HG02798 (cell line): Measurements from ENCODE around the gene MAGEA8.
"Not testable (repeated sequence)": the region's sequence is repeated elsewhere in the genome, so short reads cannot be mapped to it uniquely, and the experiment has no call there.

Experiments used
- ATAC-seq: cut with Tn5 transposase; IDR thresholded peaks from one replicate; pipeline ENCODE4 v1.9.1; 2021; ENCODE audit warnings: mild to moderate bottlenecking; ENCODE audit not compliant: unreplicated experiment, poor library complexity

MAGEA8 gene, protein sequence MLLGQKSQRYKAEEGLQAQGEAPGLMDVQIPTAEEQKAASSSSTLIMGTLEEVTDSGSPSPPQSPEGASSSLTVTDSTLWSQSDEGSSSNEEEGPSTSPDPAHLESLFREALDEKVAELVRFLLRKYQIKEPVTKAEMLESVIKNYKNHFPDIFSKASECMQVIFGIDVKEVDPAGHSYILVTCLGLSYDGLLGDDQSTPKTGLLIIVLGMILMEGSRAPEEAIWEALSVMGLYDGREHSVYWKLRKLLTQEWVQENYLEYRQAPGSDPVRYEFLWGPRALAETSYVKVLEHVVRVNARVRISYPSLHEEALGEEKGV

DNA sequence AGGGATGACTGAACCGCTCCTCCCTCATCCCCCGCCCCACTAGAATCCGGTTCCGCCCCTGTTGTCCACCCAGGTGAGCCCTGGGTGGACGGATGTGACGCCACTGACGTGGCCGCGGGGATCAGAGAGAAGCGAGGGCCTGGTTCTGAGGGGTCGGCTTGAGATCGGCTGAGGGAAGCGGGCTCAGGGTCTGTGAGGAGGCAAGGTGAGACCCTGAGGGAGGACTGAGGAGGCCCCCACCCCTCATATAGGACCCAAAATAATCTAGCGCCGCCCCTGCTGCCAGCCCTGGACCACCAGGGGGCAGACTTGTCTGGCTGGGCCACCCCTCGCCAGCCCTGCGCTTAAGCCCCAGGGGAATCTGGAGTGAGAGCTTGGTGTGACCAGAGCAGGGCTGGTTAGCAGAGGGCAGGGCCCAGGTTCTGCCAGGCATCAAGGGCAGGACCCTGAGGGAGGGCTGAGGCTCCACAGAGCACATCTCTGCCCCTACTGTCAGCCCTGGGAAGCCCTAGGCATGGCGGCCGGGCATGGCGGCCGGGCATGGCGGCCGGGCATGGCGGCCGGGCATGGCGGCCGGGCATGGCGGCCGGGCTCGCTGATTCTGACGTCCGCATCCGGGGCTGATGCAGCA is at the start of gene MAGEA8:
TSS of gene MAGEA8 (plus strand) at position 103 of the 631 bp plus-strand sequence. CDS start 3,090 bp downstream, outside the sequence.
- ATAC-seq = no peak

- no peak for ATAC-seq
Observed at GRCh38 chrX:149831473-149831872, 49.5 kb upstream of the MAGEA8 start.

GRCh38 chrX:149836728-149837127 is 44.3 kb upstream of the MAGEA8 start:
- not testable (repeated sequence) for ATAC-seq

GRCh38 chrX:149837167-149837566 is 43.8 kb upstream of the MAGEA8 start:
- ATAC-seq = no peak

- ATAC-seq = peak; percentile 86
Observed at GRCh38 chrX:149837639-149838038, 43.3 kb upstream of the MAGEA8 start.

DNA sequence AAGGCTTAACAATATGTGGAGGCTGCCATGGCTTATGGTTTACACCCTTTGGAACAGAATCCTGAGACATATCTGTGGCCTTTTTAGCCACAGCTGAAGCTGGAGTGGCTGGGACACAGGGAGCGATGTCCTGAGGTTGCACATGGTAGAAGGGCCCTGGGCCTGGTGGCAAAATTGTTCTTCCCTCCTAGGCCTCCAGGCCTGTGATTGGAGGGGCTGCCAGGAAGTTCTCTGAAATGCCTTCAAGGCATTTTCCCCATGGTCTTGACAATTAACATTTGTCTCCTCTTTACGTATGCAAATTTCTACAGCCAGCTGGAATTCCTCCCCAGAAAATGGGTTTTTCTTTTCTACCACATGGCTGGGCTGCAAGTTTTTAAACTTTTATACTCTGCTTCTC is 39.1 kb upstream of the MAGEA8 start:
- no peak for ATAC-seq

DNA sequence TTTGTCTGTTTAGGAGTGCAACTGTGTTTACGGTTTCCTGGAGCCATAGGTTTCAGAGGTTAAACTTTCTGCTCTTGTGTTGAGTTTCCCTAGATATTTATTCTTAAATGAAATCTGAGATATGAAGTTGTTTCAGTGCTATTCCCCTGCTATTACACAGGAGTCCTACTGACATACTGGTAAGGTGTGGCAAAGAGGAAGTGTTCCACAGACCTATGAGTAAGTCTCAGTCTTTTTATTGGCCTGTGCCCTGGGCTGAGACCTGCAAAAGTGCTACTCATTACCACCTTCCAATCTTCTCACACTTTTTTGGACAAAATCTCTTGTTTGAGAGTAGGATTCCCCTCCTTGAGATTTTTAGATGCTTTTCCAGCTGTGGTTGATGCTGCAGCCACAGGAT is 35.6 kb upstream of the MAGEA8 start:
- no peak for ATAC-seq

DNA sequence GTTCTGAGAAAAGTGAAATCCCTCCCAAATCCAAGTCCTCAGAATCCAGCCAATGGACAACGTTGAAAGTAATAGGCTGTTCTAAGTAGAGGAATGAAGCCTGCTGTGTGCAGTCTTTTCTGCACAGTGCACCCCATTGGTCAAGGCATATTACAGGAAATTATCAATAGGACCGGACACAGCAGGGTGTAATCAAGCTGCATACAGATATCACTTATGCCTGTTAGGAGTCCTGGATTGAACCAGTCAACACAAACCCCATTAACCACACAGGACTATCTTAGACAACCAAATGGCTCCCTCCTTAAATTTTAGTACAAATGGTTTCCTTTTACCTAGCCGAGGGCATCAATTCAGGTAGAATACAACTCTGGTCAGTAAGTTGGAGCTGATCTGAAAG is 34.2 kb upstream of the MAGEA8 start:
- ATAC-seq = no peak

DNA sequence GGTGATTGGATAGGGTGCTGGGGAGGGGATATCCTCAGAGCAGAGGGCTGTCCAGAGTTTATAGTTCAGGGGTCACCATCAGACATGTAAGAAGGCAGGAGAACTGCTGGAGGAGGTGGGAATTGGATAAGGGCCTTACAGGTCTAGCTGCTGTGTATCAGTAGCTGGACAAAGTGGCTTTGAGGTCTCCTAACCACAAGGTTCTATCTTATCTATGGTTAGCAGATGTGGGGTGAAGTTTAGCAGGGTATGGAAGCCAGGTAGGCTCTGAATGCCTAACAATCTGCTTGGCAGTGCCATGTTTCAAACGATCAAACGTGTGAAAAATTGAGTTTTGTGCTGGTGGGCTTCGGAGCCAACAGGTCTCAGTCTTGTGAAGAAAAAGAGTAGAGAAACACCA is 32.1 kb upstream of the MAGEA8 start:
- no peak for ATAC-seq

DNA sequence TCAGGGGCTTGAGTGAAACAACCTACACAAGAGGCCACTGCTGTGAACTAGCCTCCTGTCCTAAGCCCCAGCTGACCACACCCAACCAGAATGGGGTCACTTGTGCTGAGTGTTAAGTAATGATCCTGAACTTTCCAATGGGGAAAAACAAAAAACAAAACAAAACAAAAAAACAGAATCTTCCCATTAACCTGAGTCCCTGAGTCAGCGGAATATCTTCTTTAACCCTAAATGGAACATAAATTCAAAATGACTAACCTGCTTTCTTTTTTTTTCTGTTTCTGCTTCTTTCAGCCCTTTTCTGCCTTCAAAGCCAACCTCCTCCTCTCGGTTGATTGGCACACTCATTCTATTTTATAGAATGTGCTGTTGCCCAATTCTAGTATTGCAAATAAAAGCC is 31.2 kb upstream of the MAGEA8 start:
- no peak for ATAC-seq

GRCh38 chrX:149851864-149852263 is 29.1 kb upstream of the MAGEA8 start:
- ATAC-seq = no peak

DNA sequence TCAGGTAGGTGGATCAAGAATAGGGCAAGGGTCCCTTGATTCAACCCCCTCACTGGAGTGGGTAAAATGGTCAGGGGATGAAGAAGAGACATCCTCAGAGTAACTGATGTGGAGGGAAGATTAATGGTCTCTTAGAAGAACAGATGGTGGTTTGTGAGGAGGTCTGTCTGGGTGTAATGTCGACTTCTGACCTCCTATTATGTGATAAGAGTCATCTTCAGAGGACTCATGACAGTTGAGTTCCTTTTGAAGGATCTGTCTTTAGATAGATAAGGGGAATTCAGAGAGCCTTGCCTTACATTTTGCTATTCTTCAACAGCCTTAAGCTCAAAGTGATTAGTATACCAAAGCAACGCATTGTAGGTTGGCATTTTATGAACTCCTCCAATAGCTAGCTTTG is 27.1 kb upstream of the MAGEA8 start:
- ATAC-seq = no peak

- ATAC-seq = no peak
Observed at GRCh38 chrX:149858592-149858991, 22.4 kb upstream of the MAGEA8 start.

DNA sequence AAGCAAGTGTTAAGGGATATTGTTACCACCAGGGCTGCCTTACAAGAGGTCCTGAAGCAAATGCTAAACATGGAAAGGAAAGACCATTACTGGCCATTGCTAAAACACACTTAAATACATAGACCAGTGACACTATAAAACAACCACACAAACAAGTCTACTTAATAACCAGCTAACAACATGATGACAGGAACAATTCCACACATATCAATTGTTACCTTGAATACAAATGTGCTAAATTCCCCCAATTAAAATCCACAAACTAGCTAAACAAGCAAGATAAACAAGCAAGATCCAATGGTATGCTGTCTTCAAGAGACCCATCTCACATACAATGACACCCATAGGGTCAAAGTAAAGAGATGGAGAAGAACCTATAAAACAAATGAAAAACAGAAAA is 20.5 kb upstream of the MAGEA8 start:
- ATAC-seq = no peak

- ATAC-seq = no peak
Observed at GRCh38 chrX:149865390-149865789, 15.6 kb upstream of the MAGEA8 start.

- no peak for ATAC-seq
Observed at GRCh38 chrX:149867488-149867887, 13.5 kb upstream of the MAGEA8 start.

DNA sequence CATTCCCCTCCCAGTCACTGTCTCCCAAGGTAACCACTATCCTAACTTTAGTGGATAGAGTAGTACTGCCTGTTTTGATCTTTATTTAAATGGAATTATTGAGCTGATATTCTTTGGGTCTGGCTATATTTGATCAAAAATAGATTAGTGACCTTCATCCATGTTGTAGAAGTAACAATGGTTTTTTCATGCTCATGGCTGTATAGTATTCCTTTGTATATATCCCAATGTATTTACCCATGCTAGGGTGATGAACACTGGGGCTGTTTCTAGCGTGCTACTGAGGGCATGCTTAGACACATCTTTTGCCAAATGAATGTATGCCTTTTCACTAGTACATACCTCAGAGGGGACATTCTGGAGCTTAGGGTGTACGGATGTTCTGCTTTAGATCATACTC is 10.1 kb upstream of the MAGEA8 start:
- ATAC-seq = no peak

- ATAC-seq = no peak
Observed at GRCh38 chrX:149871433-149871832, 9.6 kb upstream of the MAGEA8 start.

DNA sequence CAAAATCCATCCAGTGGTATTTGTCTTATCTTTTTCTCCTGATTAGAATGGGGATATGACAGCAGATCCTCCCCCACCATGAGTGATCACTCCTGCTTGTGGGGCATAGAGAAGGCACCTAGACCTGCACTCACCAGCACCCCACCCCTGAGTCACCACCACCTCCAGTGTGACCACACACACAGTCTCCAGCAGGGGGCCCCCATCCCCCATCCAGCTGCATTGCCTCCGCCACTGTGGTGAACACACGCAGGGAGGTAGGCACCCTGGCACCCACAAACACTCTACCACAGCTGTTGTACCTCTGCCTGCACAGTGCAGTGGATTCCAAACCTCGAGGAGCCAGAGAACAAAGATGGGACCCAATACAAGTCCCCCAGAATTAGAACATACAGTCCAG is 9.0 kb upstream of the MAGEA8 start:
- peak; percentile 100 for ATAC-seq

GRCh38 chrX:149877157-149877556 is 3.8 kb upstream of the MAGEA8 start:
- ATAC-seq = no peak

DNA sequence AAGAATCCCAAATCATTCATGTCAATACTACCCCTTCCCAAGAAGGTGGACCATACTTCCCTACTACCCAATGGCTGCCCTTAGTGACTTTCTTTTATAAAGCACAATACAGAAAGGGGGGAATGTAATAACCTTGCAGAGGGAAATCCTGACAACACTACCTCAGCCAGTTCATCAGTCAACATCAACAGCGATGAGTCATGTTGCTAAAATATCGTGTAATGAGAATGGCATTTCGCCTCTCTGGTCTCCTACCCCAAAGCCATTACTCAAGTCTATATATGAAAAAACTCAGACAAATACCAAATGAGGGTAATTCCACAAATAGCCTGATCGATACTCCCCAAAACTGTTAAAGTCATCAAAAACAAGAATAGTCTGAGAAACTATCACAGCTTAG is 3.3 kb upstream of the MAGEA8 start:
- ATAC-seq = no peak

GRCh38 chrX:149890828-149891227 is 9.8 kb downstream of the MAGEA8 start:
- not testable (repeated sequence) for ATAC-seq
